ENCODE results near the gene NXPE2.

NXPE2 gene

DNA sequence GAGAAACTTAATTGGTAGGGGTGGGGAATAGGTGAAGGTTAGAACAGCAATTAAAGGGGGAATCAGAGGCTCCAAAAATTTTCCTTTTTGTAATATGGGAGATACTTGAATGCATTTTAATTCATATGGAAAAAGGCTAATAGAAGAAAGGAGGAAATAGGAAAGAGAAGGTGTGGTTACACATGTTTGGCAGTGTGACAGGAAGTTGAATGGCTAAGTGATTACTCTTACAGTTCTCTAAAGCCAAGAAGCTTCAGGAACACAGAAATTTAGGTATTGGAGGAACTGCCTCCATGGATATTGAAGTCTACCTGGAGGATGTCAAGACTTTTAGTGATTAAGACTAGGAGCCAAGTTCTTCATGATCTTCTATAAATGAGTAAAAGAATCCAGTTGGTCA lies 6.3 kb downstream of the NXPE2 start:
- no peak overlapping the region for H3K9ac ChIP-seq (ENCODE audit: low read length)
- peaks cover 34% of the 10 kb centered on the region for H3K9me3 ChIP-seq (ENCODE audit: control insufficient read depth, low read length)
- H3K4ac ChIP-seq (ENCODE audit: low read depth in 1 of 2, low read length in 2 of 2) = no peak overlapping the region
- no peaks in the 10 kb centered on the region for H3K27me3 ChIP-seq (ENCODE audit: control insufficient read depth in 1 of 2, insufficient read depth in 1 of 2, low read length in 2 of 2)
- H3K27ac ChIP-seq (ENCODE audit: low read length, poor library complexity, severe bottlenecking) = no peak overlapping the region
- no peaks in the 10 kb centered on the region for H3K36me3 ChIP-seq (ENCODE audit: control insufficient read depth in 1 of 2, insufficient read depth in 2 of 2, low read depth in 1 of 2, low read length in 2 of 2)
- no peak overlapping the region for H3K4me2 ChIP-seq (ENCODE audit: low read length, poor library complexity, severe bottlenecking)
- H4K91ac ChIP-seq (ENCODE audit: low read length) = no peak overlapping the region
- no peak overlapping the region for H2AFZ ChIP-seq (ENCODE audit: low read depth, low read length)
- H3K14ac ChIP-seq (ENCODE audit: low read length in 2 of 2) = no peak overlapping the region
- no peak overlapping the region for H2BK5ac ChIP-seq (ENCODE audit: low read depth, low read length, poor library complexity, severe bottlenecking)
- H4K8ac ChIP-seq (ENCODE audit: low read length) = no peak overlapping the region
- no peak overlapping the region for H3K18ac ChIP-seq (ENCODE audit: low read depth in 1 of 2, low read length in 2 of 2)
- no peak overlapping the region for H3K4me3 ChIP-seq (ENCODE audit: insufficient read depth in 1 of 2, low read depth in 1 of 2, low read length in 2 of 2)
- no peak overlapping the region for H2BK12ac ChIP-seq (ENCODE audit: low read length in 2 of 2)
- H2BK120ac ChIP-seq (ENCODE audit: low read depth, low read length) = no peak overlapping the region
- no peak overlapping the region for H2BK15ac ChIP-seq (ENCODE audit: low read depth, poor library complexity, severe bottlenecking)
- H2AK5ac ChIP-seq (ENCODE audit: low read length, severe bottlenecking) = no peak overlapping the region
- DNase-seq = no peak
- H3K79me1 ChIP-seq (replicated peaks; ENCODE audit: low read length, poor library complexity, severe bottlenecking) = no peaks in the 10 kb centered on the region
- no peak overlapping the region for H3K23ac ChIP-seq (ENCODE audit: low read length in 2 of 2)
- H3K4me1 ChIP-seq (ENCODE audit: control insufficient read depth, insufficient read depth, low read depth, low read length) = no peaks in the 10 kb centered on the region

DNA sequence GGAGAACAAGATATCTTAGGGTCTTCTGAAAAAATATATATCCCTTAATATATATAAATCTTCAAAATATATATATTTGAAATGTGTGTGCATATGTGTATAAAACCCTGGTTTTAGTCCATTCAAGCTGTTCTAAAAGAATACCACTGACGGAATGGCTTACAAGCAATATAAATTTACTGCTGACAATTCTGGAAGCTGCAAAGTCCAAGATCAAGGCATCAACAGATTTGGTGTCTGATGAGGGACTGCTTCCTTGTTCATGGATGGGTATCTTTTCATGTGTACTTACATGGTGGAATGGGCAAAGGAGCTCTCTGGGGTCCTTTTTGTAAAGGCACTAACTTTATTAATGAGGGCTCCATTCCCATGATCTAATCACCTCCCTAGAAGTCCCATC lies 6.8 kb downstream of the NXPE2 start:
- no peaks in the 10 kb centered on the region for H3K27me3 ChIP-seq (ENCODE audit: control insufficient read depth in 1 of 2, insufficient read depth in 1 of 2, low read length in 2 of 2)
- no peak overlapping the region for H2AK5ac ChIP-seq (ENCODE audit: low read length, severe bottlenecking)
- H3K27ac ChIP-seq (ENCODE audit: low read length, poor library complexity, severe bottlenecking) = no peak overlapping the region
- no peak overlapping the region for H3K4me3 ChIP-seq (ENCODE audit: insufficient read depth in 1 of 2, low read depth in 1 of 2, low read length in 2 of 2)
- no peak overlapping the region for H2AFZ ChIP-seq (ENCODE audit: low read depth, low read length)
- H3K23ac ChIP-seq (ENCODE audit: low read length in 2 of 2) = no peak overlapping the region
- H3K14ac ChIP-seq (ENCODE audit: low read length in 2 of 2) = no peak overlapping the region
- H2BK120ac ChIP-seq (ENCODE audit: low read depth, low read length) = no peak overlapping the region
- peaks cover 34% of the 10 kb centered on the region for H3K9me3 ChIP-seq (ENCODE audit: control insufficient read depth, low read length)
- no peak for DNase-seq
- WGBS = 89% methylated on average over 1 of the region's 1 CpG
- H4K91ac ChIP-seq (ENCODE audit: low read length) = no peak overlapping the region
- no peak overlapping the region for H3K4me2 ChIP-seq (ENCODE audit: low read length, poor library complexity, severe bottlenecking)
- no peak overlapping the region for H3K4ac ChIP-seq (ENCODE audit: low read depth in 1 of 2, low read length in 2 of 2)
- H2BK12ac ChIP-seq (ENCODE audit: low read length in 2 of 2) = no peak overlapping the region
- H3K4me1 ChIP-seq (ENCODE audit: control insufficient read depth, insufficient read depth, low read depth, low read length) = no peaks in the 10 kb centered on the region
- H3K36me3 ChIP-seq (ENCODE audit: control insufficient read depth in 1 of 2, insufficient read depth in 2 of 2, low read depth in 1 of 2, low read length in 2 of 2) = no peaks in the 10 kb centered on the region
- no peaks in the 10 kb centered on the region for H3K79me1 ChIP-seq (replicated peaks; ENCODE audit: low read length, poor library complexity, severe bottlenecking)
- no peak overlapping the region for H3K18ac ChIP-seq (ENCODE audit: low read depth in 1 of 2, low read length in 2 of 2)
- no peak overlapping the region for H2BK5ac ChIP-seq (ENCODE audit: low read depth, low read length, poor library complexity, severe bottlenecking)
- no peak overlapping the region for H3K9ac ChIP-seq (ENCODE audit: low read length)
- no peak overlapping the region for H4K8ac ChIP-seq (ENCODE audit: low read length)
- H2BK15ac ChIP-seq (ENCODE audit: low read depth, poor library complexity, severe bottlenecking) = no peak overlapping the region

DNA sequence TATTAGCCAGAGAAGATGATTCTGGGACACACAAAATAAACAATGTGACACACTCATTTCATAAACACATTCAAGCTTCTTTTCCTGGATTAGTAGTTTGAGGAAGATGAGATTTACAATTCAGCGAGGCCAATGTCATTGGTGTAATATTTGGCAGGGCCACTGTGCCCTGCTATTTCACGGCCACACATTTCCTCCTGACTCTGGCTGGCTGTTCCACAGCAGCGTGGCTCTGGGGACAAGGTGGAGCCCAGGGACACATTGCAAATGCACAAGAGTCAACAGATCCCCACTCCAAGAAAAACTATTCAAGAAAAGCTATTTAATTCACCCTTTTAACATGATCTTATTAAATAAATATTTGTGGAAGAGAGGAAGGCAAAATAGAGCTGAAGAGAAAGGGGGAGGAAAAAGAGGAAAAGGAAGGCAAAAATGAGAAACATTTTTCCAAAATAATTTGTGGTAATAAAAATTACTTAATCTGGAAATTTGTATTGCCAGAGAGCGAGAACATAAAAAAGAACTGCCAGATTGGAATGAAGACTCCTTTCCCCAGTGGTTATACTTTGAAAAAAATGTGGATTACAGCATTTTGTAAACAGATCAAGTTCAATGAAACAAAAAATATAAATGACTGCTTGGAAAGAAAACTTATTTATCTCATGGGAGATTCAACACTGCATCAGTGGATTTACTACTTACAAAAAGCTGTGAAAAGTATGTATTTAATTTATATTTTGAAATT lies 27.1 kb downstream of the NXPE2 start:
- Histone ChIP-seq H2BK5ac (ENCODE audit: low read depth, low read length, poor library complexity, severe bottlenecking) (no peak overlapping the region), H2AK5ac (ENCODE audit: low read length, severe bottlenecking) (no peak overlapping the region), H4K91ac (ENCODE audit: low read length) (no peak overlapping the region), H3K9ac (ENCODE audit: low read length) (no peak overlapping the region), H3K4me1 (ENCODE audit: control insufficient read depth, insufficient read depth, low read depth, low read length) (no peaks in the 10 kb centered on the region), H3K27ac (ENCODE audit: low read length, poor library complexity, severe bottlenecking) (no peak overlapping the region), H3K9me3 (ENCODE audit: control insufficient read depth, low read length) (peaks cover under 1% of the 10 kb centered on the region), H3K4me3 (ENCODE audit: insufficient read depth in 1 of 2, low read depth in 1 of 2, low read length in 2 of 2) (no peak overlapping the region), H4K8ac (ENCODE audit: low read length) (no peak overlapping the region), H3K79me1 (replicated peaks; ENCODE audit: low read length, poor library complexity, severe bottlenecking) (no peaks in the 10 kb centered on the region), H3K27me3 (ENCODE audit: control insufficient read depth in 1 of 2, insufficient read depth in 1 of 2, low read length in 2 of 2) (no peaks in the 10 kb centered on the region), H2BK12ac (ENCODE audit: low read length in 2 of 2) (no peak overlapping the region), H3K4me2 (ENCODE audit: low read length, poor library complexity, severe bottlenecking) (no peak overlapping the region), H3K36me3 (ENCODE audit: control insufficient read depth in 1 of 2, insufficient read depth in 2 of 2, low read depth in 1 of 2, low read length in 2 of 2) (no peaks in the 10 kb centered on the region), H3K18ac (ENCODE audit: low read depth in 1 of 2, low read length in 2 of 2) (no peak overlapping the region), H3K14ac (ENCODE audit: low read length in 2 of 2) (no peak overlapping the region), H2BK120ac (ENCODE audit: low read depth, low read length) (no peak overlapping the region), H2AFZ (ENCODE audit: low read depth, low read length) (no peak overlapping the region), H3K4ac (ENCODE audit: low read depth in 1 of 2, low read length in 2 of 2) (no peak overlapping the region), H3K23ac (ENCODE audit: low read length in 2 of 2) (no peak overlapping the region), H2BK15ac (ENCODE audit: low read depth, poor library complexity, severe bottlenecking) (no peak overlapping the region)
- DNase-seq = no peak
- 77% methylated on average over 4 of the region's 4 CpGs for WGBS

DNA sequence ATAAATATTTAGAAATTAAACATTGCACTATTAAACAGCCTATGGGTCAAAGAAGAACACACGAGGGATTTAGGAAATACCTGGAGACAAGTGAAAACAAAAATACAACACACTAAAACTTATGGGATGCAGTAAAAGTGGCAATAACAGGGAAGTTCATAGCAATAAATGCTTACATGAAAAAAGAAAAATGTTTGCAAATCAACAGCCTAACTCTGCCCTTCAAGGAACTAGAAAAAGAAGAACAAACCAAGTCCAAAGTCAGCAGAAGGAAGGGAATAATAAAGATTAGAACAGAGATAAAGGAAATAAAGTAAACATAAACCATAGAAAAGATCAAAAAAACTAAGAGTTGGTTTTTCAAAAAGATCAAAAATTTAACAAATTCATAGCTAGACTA lies 31.6 kb downstream of the NXPE2 start:
- Histone ChIP-seq H4K8ac (ENCODE audit: low read length) (no peak overlapping the region), H3K4me1 (ENCODE audit: control insufficient read depth, insufficient read depth, low read depth, low read length) (no peaks in the 10 kb centered on the region), H3K4me2 (ENCODE audit: low read length, poor library complexity, severe bottlenecking) (no peak overlapping the region), H3K23ac (ENCODE audit: low read length in 2 of 2) (no peak overlapping the region), H3K27ac (ENCODE audit: low read length, poor library complexity, severe bottlenecking) (no peak overlapping the region), H3K4ac (ENCODE audit: low read depth in 1 of 2, low read length in 2 of 2) (no peak overlapping the region), H3K9me3 (ENCODE audit: control insufficient read depth, low read length) (peaks cover 5% of the 10 kb centered on the region), H2AK5ac (ENCODE audit: low read length, severe bottlenecking) (no peak overlapping the region), H4K91ac (ENCODE audit: low read length) (no peak overlapping the region), H3K14ac (ENCODE audit: low read length in 2 of 2) (no peak overlapping the region), H2BK15ac (ENCODE audit: low read depth, poor library complexity, severe bottlenecking) (no peak overlapping the region), H3K4me3 (ENCODE audit: insufficient read depth in 1 of 2, low read depth in 1 of 2, low read length in 2 of 2) (no peak overlapping the region), H3K27me3 (ENCODE audit: control insufficient read depth in 1 of 2, insufficient read depth in 1 of 2, low read length in 2 of 2) (no peaks in the 10 kb centered on the region), H2AFZ (ENCODE audit: low read depth, low read length) (no peak overlapping the region), H2BK5ac (ENCODE audit: low read depth, low read length, poor library complexity, severe bottlenecking) (no peak overlapping the region), H2BK120ac (ENCODE audit: low read depth, low read length) (no peak overlapping the region), H3K36me3 (ENCODE audit: control insufficient read depth in 1 of 2, insufficient read depth in 2 of 2, low read depth in 1 of 2, low read length in 2 of 2) (no peaks in the 10 kb centered on the region), H2BK12ac (ENCODE audit: low read length in 2 of 2) (no peak overlapping the region), H3K18ac (ENCODE audit: low read depth in 1 of 2, low read length in 2 of 2) (no peak overlapping the region), H3K9ac (ENCODE audit: low read length) (no peak overlapping the region), H3K79me1 (replicated peaks; ENCODE audit: low read length, poor library complexity, severe bottlenecking) (no peaks in the 10 kb centered on the region)
- no peak for DNase-seq
- 100% methylated on average over 1 of the region's 1 CpG for WGBS
